Astrocyte (in vitro differentiated cells and primary cell): Measurements from ENCODE around the gene GLB1L2. TPM values are rescaled to one million over a fixed set of nuclear protein-coding genes. Genes with fewer than 3 reads are reported as not detected.

Source experiments
- DNase-seq: peaks from one replicate; pipeline ENCODE4 v3.0.0-alpha.2; 2010; ENCODE audit warnings: low read depth
- FAIRE-seq: peaks from 2 replicates; lab custom pipeline; 2011; peaks lifted over from hg19 to GRCh38; lab: Jason Lieb, UNC
- H2AFZ ChIP-seq: 2 replicates; pipeline ENCODE4 v1.6.0; 2012; ENCODE audit warnings: low read depth, low read length, inconsistent platforms
- H3K27ac ChIP-seq: 2 replicates; pipeline ENCODE4 v1.5.1; 2011; ENCODE audit warnings: low read depth, low read length, inconsistent platforms
- H3K27me3 ChIP-seq: 2 replicates; pipeline ENCODE4 v1.6.0; 2011; ENCODE audit warnings: low read length, inconsistent platforms; ENCODE audit not compliant: insufficient read depth
- H3K36me3 ChIP-seq: 2 replicates; pipeline ENCODE4 v1.5.1; 2011; ENCODE audit warnings: low read length, inconsistent platforms; ENCODE audit not compliant: insufficient read depth
- H3K4me1 ChIP-seq: 2 replicates; pipeline ENCODE4 v1.5.1; 2011; ENCODE audit warnings: low read length, inconsistent platforms; ENCODE audit not compliant: insufficient read depth
- H3K4me2 ChIP-seq: 2 replicates; pipeline ENCODE4 v1.6.0; 2012; ENCODE audit warnings: low read length, inconsistent platforms
- H3K4me3 ChIP-seq: 2 replicates; pipeline ENCODE4 v1.5.1; 2011; ENCODE audit warnings: low read depth, mild to moderate bottlenecking, low read length, inconsistent platforms; ENCODE audit not compliant: insufficient read depth
- H3K79me2 ChIP-seq: 2 replicates; pipeline ENCODE4 v1.6.0; 2012; ENCODE audit warnings: mild to moderate bottlenecking, low read length, inconsistent platforms; ENCODE audit not compliant: insufficient read depth
- H3K9ac ChIP-seq: 2 replicates; pipeline ENCODE4 v1.6.0; 2012; ENCODE audit warnings: mild to moderate bottlenecking, low read length, inconsistent platforms
- H3K9me3 ChIP-seq: 2 replicates; pipeline ENCODE4 v1.5.1; 2012; ENCODE audit warnings: low read depth, mild to moderate bottlenecking, low read length, inconsistent platforms; ENCODE audit not compliant: insufficient read depth
- H4K20me1 ChIP-seq: 2 replicates; pipeline ENCODE4 v1.6.0; 2012; ENCODE audit warnings: low read length, inconsistent platforms; ENCODE audit not compliant: insufficient read depth
- H3K27ac Mint-ChIP-seq: one replicate; pipeline ENCODE4 v1.8.0; 2021; ENCODE audit warnings: mild to moderate bottlenecking, mixed read lengths; ENCODE audit not compliant: unreplicated experiment
- H3K27me3 Mint-ChIP-seq: one replicate; pipeline ENCODE4 v1.8.0; 2021; ENCODE audit warnings: low read depth, mixed read lengths; ENCODE audit not compliant: unreplicated experiment
- H3K36me3 Mint-ChIP-seq: one replicate; pipeline ENCODE4 v1.8.0; 2021; ENCODE audit warnings: low read depth, mixed read lengths; ENCODE audit not compliant: unreplicated experiment
- H3K4me1 Mint-ChIP-seq: one replicate; pipeline ENCODE4 v1.8.0; 2021; ENCODE audit warnings: low read depth, mixed read lengths; ENCODE audit not compliant: unreplicated experiment
- H3K4me3 Mint-ChIP-seq: one replicate; pipeline ENCODE4 v1.8.0; 2021; ENCODE audit warnings: mild to moderate bottlenecking, moderate library complexity, mixed read lengths; ENCODE audit not compliant: unreplicated experiment
- H3K9me3 Mint-ChIP-seq: one replicate; pipeline ENCODE4 v1.8.0; 2021; ENCODE audit warnings: mild to moderate bottlenecking, mixed read lengths; ENCODE audit not compliant: unreplicated experiment
- EZH2 ChIP-seq: IDR thresholded peaks from 2 replicates; pipeline ENCODE4 v1.6.1; 2012; ENCODE audit warnings: mild to moderate bottlenecking, low read length, inconsistent platforms; ENCODE audit not compliant: insufficient read depth
- total RNA-seq: library from RNA; stranded (reverse); gene quantifications from 2 replicates; pipeline ENCODE4 v1.2.1, GENCODE V29; 2021
- TF ChIP-seq, protein P1 (sequence below): IDR thresholded peaks from 2 replicates; pipeline ENCODE4 v1.5.1; 2011; ENCODE audit warnings: low read depth, mild to moderate bottlenecking, inconsistent platforms, low read length, moderate library complexity; ENCODE audit not compliant: insufficient read depth

GLB1L2 gene
- total RNA-seq, 1 donor from 2014 or later, result 2.8 TPM

DNA sequence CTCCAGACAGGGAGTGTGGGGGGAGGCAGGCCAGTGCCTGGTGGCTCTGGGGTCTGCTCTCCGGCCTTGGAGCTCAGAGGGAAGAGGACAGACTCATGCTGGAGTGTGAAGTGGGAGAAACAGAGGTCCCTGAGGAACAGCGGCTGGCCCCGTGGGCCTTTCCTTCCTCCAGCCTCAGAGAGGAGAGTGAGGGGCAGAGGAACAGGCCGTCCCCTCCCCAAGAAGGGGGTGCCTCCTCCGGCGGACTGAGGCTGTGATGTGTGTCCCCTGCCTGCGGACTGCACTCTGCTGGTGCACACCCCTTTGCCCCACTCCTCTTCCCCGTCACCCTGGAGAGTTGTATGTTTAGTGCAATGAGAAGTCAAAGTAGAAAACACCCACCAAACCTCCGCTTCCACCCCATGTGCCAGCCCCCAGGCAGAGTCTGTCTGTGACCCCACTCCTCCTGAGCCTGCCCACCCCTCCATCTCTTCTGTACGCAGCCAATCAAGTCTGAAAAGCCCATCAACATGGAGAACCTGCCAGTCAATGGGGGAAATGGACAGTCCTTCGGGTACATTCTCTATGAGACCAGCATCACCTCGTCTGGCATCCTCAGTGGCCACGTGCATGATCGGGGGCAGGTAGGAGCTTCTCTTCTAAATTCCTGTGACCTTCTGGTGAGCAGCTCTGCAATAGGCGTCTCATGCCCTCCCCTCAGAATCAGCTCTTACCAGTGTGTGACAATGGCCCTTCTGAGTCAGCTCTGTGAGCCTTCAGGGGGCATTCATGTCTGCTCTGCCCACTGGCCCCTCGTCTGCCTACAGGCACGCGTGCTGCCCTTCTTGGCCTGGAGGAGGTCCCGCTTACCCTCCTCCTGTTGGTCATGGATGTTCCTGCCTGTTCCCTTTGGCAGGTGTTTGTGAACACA lies 39.0 kb downstream of the GLB1L2 start:
- FAIRE-seq (no peak), DNase-seq (no peak)
- no peak overlapping the region for H2AFZ ChIP-seq
- no peak overlapping the region for H3K4me2 ChIP-seq
- Mint-ChIP-seq H3K36me3 (no peaks in the 10 kb centered on the region), H3K9me3 (no peaks in the 10 kb centered on the region), H3K4me1 (no peaks in the 10 kb centered on the region), H3K4me3 (no peak overlapping the region), H3K27ac (no peak overlapping the region), H3K27me3 (peaks cover 42% of the 10 kb centered on the region)
- H4K20me1 ChIP-seq, result no peaks in the 10 kb centered on the region
- H3K4me3 ChIP-seq, result no peak overlapping the region
- H3K4me1 ChIP-seq, result no peaks in the 10 kb centered on the region
- H3K27ac ChIP-seq, result no peak overlapping the region
- no peak overlapping the region for H3K9ac ChIP-seq
- H3K27me3 ChIP-seq, result no peaks in the 10 kb centered on the region
- no peak for TF ChIP-seq EZH2
- TF ChIP-seq, protein P1, sequence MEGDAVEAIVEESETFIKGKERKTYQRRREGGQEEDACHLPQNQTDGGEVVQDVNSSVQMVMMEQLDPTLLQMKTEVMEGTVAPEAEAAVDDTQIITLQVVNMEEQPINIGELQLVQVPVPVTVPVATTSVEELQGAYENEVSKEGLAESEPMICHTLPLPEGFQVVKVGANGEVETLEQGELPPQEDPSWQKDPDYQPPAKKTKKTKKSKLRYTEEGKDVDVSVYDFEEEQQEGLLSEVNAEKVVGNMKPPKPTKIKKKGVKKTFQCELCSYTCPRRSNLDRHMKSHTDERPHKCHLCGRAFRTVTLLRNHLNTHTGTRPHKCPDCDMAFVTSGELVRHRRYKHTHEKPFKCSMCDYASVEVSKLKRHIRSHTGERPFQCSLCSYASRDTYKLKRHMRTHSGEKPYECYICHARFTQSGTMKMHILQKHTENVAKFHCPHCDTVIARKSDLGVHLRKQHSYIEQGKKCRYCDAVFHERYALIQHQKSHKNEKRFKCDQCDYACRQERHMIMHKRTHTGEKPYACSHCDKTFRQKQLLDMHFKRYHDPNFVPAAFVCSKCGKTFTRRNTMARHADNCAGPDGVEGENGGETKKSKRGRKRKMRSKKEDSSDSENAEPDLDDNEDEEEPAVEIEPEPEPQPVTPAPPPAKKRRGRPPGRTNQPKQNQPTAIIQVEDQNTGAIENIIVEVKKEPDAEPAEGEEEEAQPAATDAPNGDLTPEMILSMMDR, result no peak
- no peaks in the 10 kb centered on the region for H3K9me3 ChIP-seq
- H3K79me2 ChIP-seq, result no peaks in the 10 kb centered on the region
- no peaks in the 10 kb centered on the region for H3K36me3 ChIP-seq

DNA sequence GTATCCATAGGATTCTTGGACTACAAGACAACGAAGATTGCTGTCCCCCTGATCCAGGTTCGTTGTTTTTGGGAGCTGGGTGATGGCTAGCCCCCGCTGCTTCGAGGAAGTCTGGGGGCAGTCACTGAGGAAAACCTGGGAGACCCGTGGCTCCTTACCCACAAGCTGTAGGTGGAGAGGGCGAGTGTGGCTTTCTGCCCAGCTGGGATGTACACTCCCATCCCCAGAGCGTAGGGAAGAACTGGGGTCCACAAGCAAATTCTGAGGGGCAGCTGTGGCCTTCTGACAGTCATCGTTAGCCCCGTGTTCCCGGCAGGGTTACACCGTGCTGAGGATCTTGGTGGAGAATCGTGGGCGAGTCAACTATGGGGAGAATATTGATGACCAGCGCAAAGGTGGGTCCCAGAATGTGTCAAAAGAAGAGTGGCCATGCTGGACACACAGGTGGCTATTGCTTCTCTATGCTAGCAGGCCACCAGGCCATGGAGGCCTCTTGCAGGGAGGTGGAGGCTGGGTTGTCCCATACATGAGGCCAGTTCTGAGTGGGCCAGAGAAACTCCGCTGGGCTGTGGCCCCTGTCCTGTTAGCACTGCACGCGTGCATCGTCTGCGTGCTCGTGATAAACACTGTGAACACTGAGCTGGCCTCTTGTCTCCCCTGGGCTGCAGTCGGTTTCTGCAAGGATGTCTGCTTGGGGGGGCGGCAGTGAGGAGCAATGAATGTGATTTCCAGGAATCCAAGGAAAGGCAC lies 39.8 kb downstream of the GLB1L2 start:
- no peaks in the 10 kb centered on the region for H3K27me3 ChIP-seq
- H3K4me2 ChIP-seq, result no peak overlapping the region
- Mint-ChIP-seq H3K36me3 (no peaks in the 10 kb centered on the region), H3K4me1 (no peaks in the 10 kb centered on the region), H3K27ac (no peak overlapping the region), H3K9me3 (no peaks in the 10 kb centered on the region), H3K27me3 (peaks cover 41% of the 10 kb centered on the region), H3K4me3 (no peak overlapping the region)
- no peaks in the 10 kb centered on the region for H3K4me1 ChIP-seq
- no peak for FAIRE-seq
- no peaks in the 10 kb centered on the region for H4K20me1 ChIP-seq
- H3K4me3 ChIP-seq, result no peak overlapping the region
- H2AFZ ChIP-seq, result no peak overlapping the region
- H3K27ac ChIP-seq, result no peak overlapping the region
- DNase-seq, result no peak
- no peaks in the 10 kb centered on the region for H3K79me2 ChIP-seq
- H3K9ac ChIP-seq, result no peak overlapping the region
- H3K36me3 ChIP-seq, result no peaks in the 10 kb centered on the region
- no peaks in the 10 kb centered on the region for H3K9me3 ChIP-seq
- no peak for TF ChIP-seq EZH2
- TF ChIP-seq, protein P1, result no peak
